CD4-positive, CD25-positive, alpha-beta regulatory T cell (primary cell): ENCODE results near the gene IFNE. TPM values are rescaled to one million over a fixed set of nuclear protein-coding genes. Genes with fewer than 3 reads are reported as not detected.
A peak's percentile ranks its signal among the peaks of the same experiment; 100 is the strongest.

Experiments
- ATAC-seq, 2 donors: fragments of 150-1000 bp; cut with Tn5 transposase; one replicate each; pipeline ENCODE4 v1.10.0; 2021; ENCODE audit warnings: low read depth in 2 of 2, moderate number of reproducible peaks in 2 of 2, moderate library complexity in 1 of 2
- DNase-seq, 3 donors: peaks; one replicate each; pipeline versions ENCODE4 v3.0.0 to v3.0.0-alpha.2; 2012 to 2022; ENCODE audit warnings: mixed read lengths in 1 of 3
- H3K27ac ChIP-seq: one replicate; pipeline ENCODE4 v1.7.0; 2013; ENCODE audit warnings: mild to moderate bottlenecking, low read length; ENCODE audit not compliant: insufficient read depth, poor library complexity, severe bottlenecking
- H3K27me3 ChIP-seq: one replicate; pipeline ENCODE4 v1.7.0; 2013; ENCODE audit warnings: low read length; ENCODE audit not compliant: control insufficient read depth, insufficient read depth
- H3K36me3 ChIP-seq: one replicate; pipeline ENCODE4 v1.7.0; 2013; ENCODE audit warnings: mild to moderate bottlenecking, low read length, moderate library complexity; ENCODE audit not compliant: control insufficient read depth, insufficient read depth
- H3K4me1 ChIP-seq: 2 replicates; pipeline ENCODE4 v1.7.0; 2013; ENCODE audit warnings: mild to moderate bottlenecking, low read length; ENCODE audit not compliant: insufficient read depth, control insufficient read depth, poor library complexity, severe bottlenecking
- H3K4me3 ChIP-seq: one replicate; pipeline ENCODE4 v1.7.0; 2013; ENCODE audit warnings: low read depth, mild to moderate bottlenecking, low read length, moderate library complexity
- H3K9me3 ChIP-seq, 2 experiments: 1 replicate in 1 of 2; 2 replicates in 1 of 2; pipeline ENCODE4 v1.7.0; 2013; ENCODE audit warnings: low read length in 2 of 2, mild to moderate bottlenecking in 1 of 2, moderate library complexity in 1 of 2; ENCODE audit not compliant: control insufficient read depth in 2 of 2
- H3K27ac Mint-ChIP-seq, 3 donors: one replicate each; pipeline ENCODE4 v1.8.0; 2020 to 2022; ENCODE audit warnings: mild to moderate bottlenecking in 3 of 3, mixed read lengths in 3 of 3, moderate library complexity in 2 of 3
- H3K27me3 Mint-ChIP-seq: one replicate; pipeline ENCODE4 v1.8.0; 2022; ENCODE audit warnings: mild to moderate bottlenecking, mixed read lengths
- H3K36me3 Mint-ChIP-seq: one replicate; pipeline ENCODE4 v1.8.0; 2020; ENCODE audit warnings: mixed read lengths
- H3K4me1 Mint-ChIP-seq, 4 donors: one replicate each; pipeline ENCODE4 v1.8.0; 2020 to 2022; ENCODE audit warnings: mixed read lengths in 4 of 4, mild to moderate bottlenecking in 1 of 4
- H3K4me3 Mint-ChIP-seq, 4 donors: one replicate each; pipeline ENCODE4 v1.8.0; 2020 to 2022; ENCODE audit warnings: mild to moderate bottlenecking in 4 of 4, mixed read lengths in 4 of 4, moderate library complexity in 3 of 4
- H3K9me3 Mint-ChIP-seq, 7 donors: one replicate each; pipeline ENCODE4 v1.8.0; 2020 to 2022; ENCODE audit warnings: mixed read lengths in 7 of 7, mild to moderate bottlenecking in 3 of 7, moderate library complexity in 2 of 7
- polyA plus RNA-seq, 4 donors: library from polyadenylated mRNA; unstranded; fragments of 300-500 nt; fragmentation: Illumina TruSeq; gene quantifications; one replicate each; pipeline ENCODE4 v1.2.3, GENCODE V29; 2021
- total RNA-seq: library from RNA; stranded (reverse); gene quantifications from one replicate; pipeline ENCODE4 v1.2.3, GENCODE V29; 2022

IFNE gene
- total RNA-seq (not detected), polyA plus RNA-seq (not detected)

GRCh38 chr9:21482213-21482612 lies at the start of gene IFNE:
Gene IFNE, minus strand, starts transcription at chr9:21482313. Its CDS starts 619 bp downstream, at chr9:21481694.
- H3K36me3 ChIP-seq: no peaks in the 10 kb centered on the region
- no peak within 1 kb of the TSS for H3K27ac Mint-ChIP-seq
- no peaks in the 10 kb centered on the region for H3K4me1 Mint-ChIP-seq
- peaks cover 5% of the 10 kb centered on the region for H3K27me3 Mint-ChIP-seq
- DNase-seq (no peak), ATAC-seq (no peak)
- no peaks in the 10 kb centered on the region for H3K27me3 ChIP-seq
- H3K4me3 ChIP-seq: no peak within 1 kb of the TSS
- H3K27ac ChIP-seq: no peak within 1 kb of the TSS
- H3K4me3 Mint-ChIP-seq: peak within 1 kb of the TSS in 1 of 4 donors; percentile 44
- no peaks in the 10 kb centered on the region for H3K4me1 ChIP-seq
- H3K9me3 Mint-ChIP-seq: peaks cover 0 to 9% (median 0%) of the 10 kb centered on the region in 7 donors
- no peaks in the 10 kb centered on the region for H3K36me3 Mint-ChIP-seq
- peaks cover 0 to 6% of the 10 kb centered on the region in 2 experiments for H3K9me3 ChIP-seq

GRCh38 chr9:21528123-21528808 lies 46.2 kb upstream of the IFNE start:
- ATAC-seq (no peak), DNase-seq (no peak)
- Mint-ChIP-seq H3K4me3 (no peak overlapping the region), H3K36me3 (no peaks in the 10 kb centered on the region), H3K9me3 (no peaks in the 10 kb centered on the region), H3K4me1 (no peaks in the 10 kb centered on the region), H3K27ac (no peak overlapping the region), H3K27me3 (peaks cover 5% of the 10 kb centered on the region)
- no peak overlapping the region for H3K4me3 ChIP-seq
- H3K4me1 ChIP-seq: no peaks in the 10 kb centered on the region
- H3K27ac ChIP-seq: no peak overlapping the region
- peaks cover 4% of the 10 kb centered on the region for H3K27me3 ChIP-seq
- H3K9me3 ChIP-seq: no peaks in the 10 kb centered on the region
- no peaks in the 10 kb centered on the region for H3K36me3 ChIP-seq

- Histone ChIP-seq H3K27me3 (peaks cover 4% of the 10 kb centered on the region), H3K9me3 (no peaks in the 10 kb centered on the region), H3K4me1 (no peaks in the 10 kb centered on the region), H3K27ac (no peak overlapping the region), H3K36me3 (no peaks in the 10 kb centered on the region), H3K4me3 (no peak overlapping the region)
- no peak overlapping the region for H3K27ac Mint-ChIP-seq
- H3K36me3 Mint-ChIP-seq: no peaks in the 10 kb centered on the region
- H3K4me3 Mint-ChIP-seq: no peak overlapping the region
- no peak for DNase-seq
- H3K27me3 Mint-ChIP-seq: peaks cover 10% of the 10 kb centered on the region
- ATAC-seq: no peak
- H3K4me1 Mint-ChIP-seq: no peaks in the 10 kb centered on the region
- H3K9me3 Mint-ChIP-seq: no peaks in the 10 kb centered on the region
These were observed 45.5 kb upstream of the IFNE start for GRCh38 chr9:21527579-21527978.

- Histone ChIP-seq H3K4me1 (no peaks in the 10 kb centered on the region), H3K9me3 (no peaks in the 10 kb centered on the region), H3K27me3 (peaks cover 4% of the 10 kb centered on the region), H3K27ac (no peak overlapping the region), H3K4me3 (no peak overlapping the region), H3K36me3 (no peaks in the 10 kb centered on the region)
- ATAC-seq (no peak), DNase-seq (no peak)
- no peak overlapping the region for H3K27ac Mint-ChIP-seq
- no peak overlapping the region for H3K4me3 Mint-ChIP-seq
- peaks cover 10% of the 10 kb centered on the region for H3K27me3 Mint-ChIP-seq
- no peaks in the 10 kb centered on the region for H3K36me3 Mint-ChIP-seq
- no peaks in the 10 kb centered on the region for H3K4me1 Mint-ChIP-seq
- peaks cover 0 to 2% (median 0%) of the 10 kb centered on the region in 7 donors for H3K9me3 Mint-ChIP-seq
These were observed 43.1 kb upstream of the IFNE start for GRCh38 chr9:21525174-21525573.

GRCh38 chr9:21524099-21524830 lies 42.2 kb upstream of the IFNE start:
- no peak overlapping the region for H3K4me3 ChIP-seq
- no peaks in the 10 kb centered on the region for H3K36me3 Mint-ChIP-seq
- no peaks in the 10 kb centered on the region for H3K36me3 ChIP-seq
- no peak overlapping the region for H3K27ac Mint-ChIP-seq
- H3K9me3 ChIP-seq: no peaks in the 10 kb centered on the region
- no peaks in the 10 kb centered on the region for H3K4me1 Mint-ChIP-seq
- H3K4me1 ChIP-seq: no peaks in the 10 kb centered on the region
- DNase-seq (no peak), ATAC-seq (no peak)
- H3K27me3 ChIP-seq: peaks cover 1% of the 10 kb centered on the region
- H3K27me3 Mint-ChIP-seq: peaks cover 10% of the 10 kb centered on the region
- H3K9me3 Mint-ChIP-seq: peaks cover 0 to 2% (median 0%) of the 10 kb centered on the region in 7 donors
- H3K27ac ChIP-seq: no peak overlapping the region
- H3K4me3 Mint-ChIP-seq: no peak overlapping the region

- ATAC-seq: no peak
- no peaks in the 10 kb centered on the region for H3K36me3 ChIP-seq
- DNase-seq: no peak
- peaks cover 0 to 2% (median 0%) of the 10 kb centered on the region in 7 donors for H3K9me3 Mint-ChIP-seq
- no peak overlapping the region for H3K27ac Mint-ChIP-seq
- no peaks in the 10 kb centered on the region for H3K4me1 ChIP-seq
- H3K27me3 ChIP-seq: peaks cover 1% of the 10 kb centered on the region
- no peaks in the 10 kb centered on the region for H3K36me3 Mint-ChIP-seq
- no peak overlapping the region for H3K4me3 Mint-ChIP-seq
- no peak overlapping the region for H3K27ac ChIP-seq
- no peaks in the 10 kb centered on the region for H3K4me1 Mint-ChIP-seq
- H3K4me3 ChIP-seq: no peak overlapping the region
- H3K9me3 ChIP-seq: no peaks in the 10 kb centered on the region
- H3K27me3 Mint-ChIP-seq: peaks cover 10% of the 10 kb centered on the region
These were observed 41.2 kb upstream of the IFNE start for GRCh38 chr9:21523021-21524014.

GRCh38 chr9:21522348-21522747 lies 40.2 kb upstream of the IFNE start:
- H3K27me3 ChIP-seq: peaks cover 1% of the 10 kb centered on the region
- H3K27ac ChIP-seq: no peak overlapping the region
- H3K4me1 ChIP-seq: no peaks in the 10 kb centered on the region
- H3K4me3 ChIP-seq: no peak overlapping the region
- H3K9me3 ChIP-seq: no peaks in the 10 kb centered on the region
- Mint-ChIP-seq H3K9me3 (peaks cover 0 to 2% (median 0%) of the 10 kb centered on the region in 7 donors), H3K36me3 (no peaks in the 10 kb centered on the region), H3K27ac (no peak overlapping the region), H3K27me3 (peaks cover 10% of the 10 kb centered on the region), H3K4me3 (no peak overlapping the region), H3K4me1 (no peaks in the 10 kb centered on the region)
- ATAC-seq: no peak
- DNase-seq: no peak
- no peaks in the 10 kb centered on the region for H3K36me3 ChIP-seq
